ENCODE results near the gene KIF14. TPM values are rescaled to one million over a fixed set of nuclear protein-coding genes. Genes with fewer than 3 reads are reported as not detected.

Gene KIF14
- polyA plus RNA-seq, 1 donor from 2014 or later = 0.16 TPM

DNA sequence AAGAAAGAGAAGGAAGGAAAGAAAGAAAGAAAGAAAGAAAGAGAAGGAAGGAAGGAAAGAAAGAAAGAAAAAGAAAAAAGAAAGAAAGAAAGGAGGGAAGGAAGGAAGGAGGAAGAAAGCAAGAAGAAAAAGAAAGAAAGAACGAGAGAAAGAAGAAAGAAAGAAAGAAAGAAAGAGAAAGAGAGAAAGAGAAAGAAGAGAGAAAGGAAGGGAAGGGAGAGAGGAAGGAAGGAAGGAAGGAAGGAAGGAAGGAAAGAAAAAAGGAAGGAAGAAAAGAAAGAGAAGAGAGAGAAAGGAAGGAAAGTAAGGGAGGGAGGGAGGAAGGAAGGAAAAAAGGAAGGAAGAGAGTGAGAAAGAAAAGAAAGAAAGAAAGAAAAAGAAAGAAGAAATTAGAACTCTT, 115.3 kb downstream of the KIF14 start:
- H3K27me3 Mint-ChIP-seq = peaks cover 5% of the 10 kb centered on the region
- no peaks in the 10 kb centered on the region for H3K36me3 Mint-ChIP-seq
- peak overlapping the region in 1 of 3 donors; percentile 59 for H3K27ac Mint-ChIP-seq
- H3K4me3 Mint-ChIP-seq = no peak overlapping the region
- no peaks in the 10 kb centered on the region for H3K9me3 Mint-ChIP-seq
- H3K4me1 Mint-ChIP-seq = peaks cover 0 to 2% (median 0%) of the 10 kb centered on the region in 3 donors

Other genes with a start within 250 kb of the KIF14 start
- gene ZNF281, start 210.7 kb downstream of the KIF14 start, polyA plus RNA-seq = 30.9 TPM
- gene DDX59, start 49.2 kb upstream of the KIF14 start, polyA plus RNA-seq = 19.1 TPM
- gene CAMSAP2, start 118.1 kb upstream of the KIF14 start, polyA plus RNA-seq = 0.06 TPM